Measurements from ENCODE around the gene CHAMP1. TPM values are rescaled to one million over a fixed set of nuclear protein-coding genes. Genes with fewer than 3 reads are reported as not detected.
A peak's percentile ranks its signal among the peaks of the same experiment; 100 is the strongest.
"Not testable (repeated sequence)": the region's sequence is repeated elsewhere in the genome, so short reads cannot be mapped to it uniquely, and the experiment has no call there.

The CHAMP1 gene
- total and polyA plus RNA-seq, 7 donors = 4.7 to 14.8 (median 11.7) TPM

DNA sequence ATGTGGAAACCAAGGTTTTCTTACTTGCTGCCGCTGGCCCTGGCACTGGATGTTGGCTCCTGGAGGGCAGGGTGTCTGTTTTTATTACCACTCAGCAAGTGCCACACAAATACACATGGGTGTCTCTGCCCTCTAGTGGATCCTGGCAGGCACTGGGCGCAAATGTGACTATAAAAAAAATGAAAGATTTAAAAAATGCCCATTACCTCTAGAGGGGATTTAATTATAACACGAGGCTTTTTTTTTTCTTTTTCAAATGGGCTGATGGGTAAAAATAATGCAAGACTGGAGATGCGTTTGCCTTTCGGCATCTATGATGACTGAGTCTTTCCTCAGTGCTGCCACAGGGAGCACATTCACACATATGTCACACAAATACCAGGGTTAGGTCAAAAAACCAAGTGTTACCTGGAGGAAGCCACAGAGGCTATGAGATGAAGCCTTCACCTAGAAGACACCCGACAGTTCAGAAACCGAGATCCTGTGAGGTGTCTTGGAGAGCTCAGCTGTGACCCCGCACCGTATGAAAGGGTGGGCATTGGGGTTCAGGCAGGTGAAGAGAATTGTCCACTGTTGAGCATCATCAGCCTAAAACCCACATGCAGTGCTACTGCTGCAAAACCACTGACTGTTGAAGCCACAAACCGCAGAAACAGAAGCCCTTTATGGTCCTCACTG lies 25.7 kb downstream of the CHAMP1 start:
- H3K36me3 ChIP-seq (ENCODE audit: insufficient read depth in 1 of 2, low read depth in 1 of 2) = no peaks in the 10 kb centered on the region
- ATAC-seq = peak in 2 of 4 donors; percentile 45 to 65
- intact Hi-C loops (cut with DNase I) = no loop called here
- H3K4me1 ChIP-seq = no peaks in the 10 kb centered on the region
- no peaks in the 10 kb centered on the region for H3K9me3 ChIP-seq
- no peaks in the 10 kb centered on the region for H3K27me3 ChIP-seq (ENCODE audit: insufficient read depth in 3 of 3, low read length in 2 of 3)
- WGBS, 3 donors = 57 to 59% (median 59%) methylated on average over 10 of the region's 10 CpGs
- peak; percentile 48 for TF ChIP-seq CTCF (IDR thresholded peaks at IDR 0.05)
- no peak overlapping the region for H3K27ac ChIP-seq
- peak in 1 of 2 donors; percentile 62 for DNase-seq
- H3K4me3 ChIP-seq = no peak overlapping the region

- H3K4me1 ChIP-seq = no peaks in the 10 kb centered on the region
- H3K4me3 ChIP-seq = no peak overlapping the region
- ATAC-seq (no peak), DNase-seq (no peak)
- 55 to 64% (median 61%) methylated on average over 14 of the region's 14 CpGs for WGBS, 3 donors
- H3K27me3 ChIP-seq (ENCODE audit: insufficient read depth in 3 of 3, low read length in 2 of 3) = no peaks in the 10 kb centered on the region
- TF ChIP-seq CTCF (IDR thresholded peaks at IDR 0.05) = no peak
- intact Hi-C loops (cut with DNase I) = no loop called here
- no peaks in the 10 kb centered on the region for H3K9me3 ChIP-seq
- no peaks in the 10 kb centered on the region for H3K36me3 ChIP-seq (ENCODE audit: insufficient read depth in 1 of 2, low read depth in 1 of 2)
- H3K27ac ChIP-seq = no peak overlapping the region
These were observed 26.9 kb downstream of the CHAMP1 start for GRCh38 chr13:114341003-114341777.

GRCh38 chr13:114347256-114347655 lies 33.0 kb downstream of the CHAMP1 start:
- 61 to 67% (median 63%) methylated on average over 3 of the region's 3 CpGs for WGBS, 3 donors
- H3K36me3 ChIP-seq (ENCODE audit: insufficient read depth in 1 of 2, low read depth in 1 of 2); H3K4me1 ChIP-seq; H3K9me3 ChIP-seq; H3K27me3 ChIP-seq (ENCODE audit: insufficient read depth in 3 of 3, low read length in 2 of 3); H3K4me3 ChIP-seq; DNase-seq; intact Hi-C loops (cut with DNase I); H3K27ac ChIP-seq; ATAC-seq: not testable (repeated sequence)

DNA sequence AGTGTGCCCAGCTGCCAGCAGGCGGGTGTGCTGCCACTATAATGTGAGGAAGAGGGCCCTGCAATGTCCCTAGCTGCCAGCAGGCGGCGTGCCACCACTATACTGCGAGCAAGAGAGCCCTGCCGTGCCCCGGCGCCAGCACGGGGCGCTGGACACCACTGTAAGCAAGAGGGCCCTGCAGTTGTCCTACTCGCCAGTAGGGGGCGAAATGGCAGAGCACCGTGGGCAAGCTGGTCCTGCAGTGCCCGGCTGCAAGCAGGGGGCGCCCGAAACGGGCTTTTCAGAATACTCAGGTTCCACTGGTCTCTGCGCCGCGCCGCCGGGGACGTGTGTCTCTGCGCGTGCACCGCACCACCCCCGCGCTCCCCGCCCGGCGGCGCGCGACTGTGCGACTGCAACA lies 38.5 kb downstream of the CHAMP1 start:
- H3K27me3 ChIP-seq (ENCODE audit: insufficient read depth in 3 of 3, low read length in 2 of 3); H3K36me3 ChIP-seq (ENCODE audit: insufficient read depth in 1 of 2, low read depth in 1 of 2); intact Hi-C loops (cut with DNase I); H3K27ac ChIP-seq; H3K4me1 ChIP-seq; H3K4me3 ChIP-seq; H3K9me3 ChIP-seq; ATAC-seq: not testable (repeated sequence)
- TF ChIP-seq CTCF (IDR thresholded peaks at IDR 0.05) = peak; percentile 18
- 65 to 80% (median 75%) methylated on average over 19 to 34 of the region's 34 CpGs for WGBS, 3 donors
- peak in 1 of 2 donors; percentile 59 for DNase-seq

DNA sequence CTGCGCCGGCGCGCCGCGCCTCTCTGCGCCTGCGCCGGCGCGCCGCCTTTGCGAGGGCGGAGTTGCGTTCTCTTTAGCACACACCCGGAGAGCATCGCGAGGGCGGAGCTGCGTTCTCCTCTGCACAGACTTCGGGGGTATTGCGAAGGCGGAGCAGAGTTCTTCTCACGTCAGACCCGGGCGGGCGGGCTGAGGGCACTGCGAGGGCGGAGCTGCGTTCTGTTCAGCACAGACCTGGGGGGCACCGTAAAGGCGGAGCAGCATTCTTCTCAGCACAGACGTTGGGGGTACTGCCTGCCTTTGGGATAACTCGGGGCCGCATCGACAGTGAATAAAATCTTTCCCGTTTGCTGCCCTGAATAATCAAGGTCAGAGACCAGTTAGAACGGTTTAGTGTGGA lies 39.1 kb downstream of the CHAMP1 start:
- 77 to 84% (median 82%) methylated on average over 12 to 38 of the region's 38 CpGs for WGBS, 3 donors
- intact Hi-C loops (cut with DNase I) = not testable (repeated sequence)

More for the DNA sequence above, 39.1 kb downstream of the CHAMP1 start:
- not testable (repeated sequence) for H3K4me3 ChIP-seq; DNase-seq; H3K36me3 ChIP-seq (ENCODE audit: insufficient read depth in 1 of 2, low read depth in 1 of 2); H3K9me3 ChIP-seq; H3K27me3 ChIP-seq (ENCODE audit: insufficient read depth in 3 of 3, low read length in 2 of 3); ATAC-seq; H3K4me1 ChIP-seq; H3K27ac ChIP-seq

Other genes starting within 250 kb of the CHAMP1 start
- 10 to 100 TPM in 3 of 4 donors, 1 to 10 TPM in 1; 9.2 to 20.2 (median 14.5) TPM for gene RASA3, start 181.9 kb upstream of the CHAMP1 start, total RNA-seq
- gene RASA3, start 181.9 kb upstream of the CHAMP1 start, polyA plus RNA-seq = 10 to 100 TPM in 1 of 3 donors, 1 to 10 TPM in 2; 4.8 to 24.4 (median 5.2) TPM
- gene CFAP97D2, start 135.2 kb upstream of the CHAMP1 start, total RNA-seq = not detected
- gene CFAP97D2, start 135.2 kb upstream of the CHAMP1 start, polyA plus RNA-seq = under 1 TPM in 1 of 3 donors, not detected in 2; 0.09 TPM
- gene CDC16, start 79.6 kb upstream of the CHAMP1 start, total RNA-seq = 10 to 100 TPM; 29.6 to 42.0 (median 37.6) TPM
- 10 to 100 TPM; 41.5 to 59.6 (median 51.8) TPM for gene CDC16, start 79.6 kb upstream of the CHAMP1 start, polyA plus RNA-seq
- gene UPF3A, start 32.9 kb upstream of the CHAMP1 start, total RNA-seq = 10 to 100 TPM; 15.1 to 20.0 (median 18.0) TPM
- gene UPF3A, start 32.9 kb upstream of the CHAMP1 start, polyA plus RNA-seq = 10 to 100 TPM; 26.1 to 33.6 (median 29.4) TPM